Measurements from ENCODE around the gene TMEM200C.

TMEM200C gene

DNA sequence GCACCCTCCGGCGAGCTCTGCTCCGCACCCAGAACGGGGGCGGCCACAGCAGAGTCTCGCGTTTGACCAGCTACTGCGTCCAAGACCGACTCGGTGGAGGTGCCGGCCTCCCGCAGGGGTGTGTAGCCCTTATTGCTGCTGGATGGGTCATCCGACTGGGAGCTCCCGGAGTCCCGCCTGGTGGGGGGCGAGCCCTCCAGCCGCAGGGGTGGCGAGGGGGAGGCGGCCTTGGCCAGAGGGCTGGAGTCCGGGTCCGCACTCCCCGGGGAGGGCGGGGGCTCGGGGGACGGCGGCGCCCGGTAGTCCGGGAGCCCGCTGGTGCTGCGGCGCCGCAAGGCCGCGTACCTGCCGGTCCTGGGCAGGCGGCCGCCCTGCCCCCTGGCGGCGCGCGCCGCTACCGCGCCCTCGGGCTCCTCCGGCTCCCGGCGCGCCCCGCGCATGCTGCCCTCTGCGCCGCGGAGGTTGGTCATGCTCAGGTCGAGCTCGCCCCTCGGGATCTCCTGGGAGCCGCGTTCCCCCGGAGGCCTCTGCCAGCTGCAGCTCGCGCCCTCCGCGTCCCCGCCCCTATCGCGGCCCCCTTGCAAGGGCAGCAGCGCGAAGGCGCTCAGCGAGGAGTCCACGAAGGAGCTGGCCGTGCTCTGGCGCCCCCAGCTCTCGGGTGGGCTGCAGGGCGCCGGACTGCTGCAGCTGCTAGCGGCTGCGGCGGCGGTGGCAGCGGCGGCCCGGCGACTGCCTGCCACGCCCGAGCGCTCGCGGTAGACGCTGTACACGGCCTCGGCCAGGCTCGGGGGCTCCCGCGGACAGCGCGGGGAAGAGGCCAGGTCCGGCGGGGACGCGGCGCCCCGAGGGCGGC lies 4.8 kb downstream of the TMEM200C start:
- DNase-seq (ENCODE audit: low read depth in 1 of 2, low spot score in 1 of 2), result no peak
- H3K27me3 ChIP-seq (ENCODE audit: insufficient read depth, poor library complexity, severe bottlenecking), result peaks cover 66% of the 10 kb centered on the region
- no peak overlapping the region for H3K27ac ChIP-seq (replicated peaks)
- no peak overlapping the region for H3K4me3 ChIP-seq (replicated peaks; ENCODE audit: insufficient read depth, low read length)
- no peak for TF ChIP-seq POLR2AphosphoS5 (IDR thresholded peaks at IDR 0.05; ENCODE audit: low read depth)
- no peak for TF ChIP-seq REST (IDR thresholded peaks at IDR 0.05; ENCODE audit: insufficient replicate concordance, low read depth)
- TF ChIP-seq SPI1 (IDR thresholded peaks at IDR 0.05; ENCODE audit: borderline replicate concordance, low read depth), result no peak
- no peak for TF ChIP-seq CTCF (IDR thresholded peaks at IDR 0.05; ENCODE audit: insufficient read depth, low read length)
- TF ChIP-seq GABPA (IDR thresholded peaks at IDR 0.05; ENCODE audit: low read depth), result no peak

GRCh38 chr18:5885361-5885760 lies 10.0 kb downstream of the TMEM200C start:
- no peak for DNase-seq (ENCODE audit: low read depth in 1 of 2, low spot score in 1 of 2)
- Histone ChIP-seq H3K27me3 (ENCODE audit: insufficient read depth, poor library complexity, severe bottlenecking) (peaks cover 32% of the 10 kb centered on the region), H3K4me3 (replicated peaks; ENCODE audit: insufficient read depth, low read length) (no peak overlapping the region), H3K27ac (replicated peaks) (no peak overlapping the region)
- no peak for TF ChIP-seq CTCF (IDR thresholded peaks at IDR 0.05; ENCODE audit: insufficient read depth, low read length)
- TF ChIP-seq GABPA (IDR thresholded peaks at IDR 0.05; ENCODE audit: low read depth), result no peak
- TF ChIP-seq REST (IDR thresholded peaks at IDR 0.05; ENCODE audit: insufficient replicate concordance, low read depth), result no peak
- TF ChIP-seq POLR2AphosphoS5 (IDR thresholded peaks at IDR 0.05; ENCODE audit: low read depth), result no peak
- no peak for TF ChIP-seq SPI1 (IDR thresholded peaks at IDR 0.05; ENCODE audit: borderline replicate concordance, low read depth)

- Histone ChIP-seq H3K27me3 (ENCODE audit: insufficient read depth, poor library complexity, severe bottlenecking) (peaks cover 22% of the 10 kb centered on the region), H3K4me3 (replicated peaks; ENCODE audit: insufficient read depth, low read length) (no peak overlapping the region), H3K27ac (replicated peaks) (no peak overlapping the region)
- no peak for DNase-seq (ENCODE audit: low read depth in 1 of 2, low spot score in 1 of 2)
- TF ChIP-seq SPI1 (IDR thresholded peaks at IDR 0.05; ENCODE audit: borderline replicate concordance, low read depth) (no peak), REST (IDR thresholded peaks at IDR 0.05; ENCODE audit: insufficient replicate concordance, low read depth) (no peak), GABPA (IDR thresholded peaks at IDR 0.05; ENCODE audit: low read depth) (no peak), CTCF (IDR thresholded peaks at IDR 0.05; ENCODE audit: insufficient read depth, low read length) (no peak), POLR2AphosphoS5 (IDR thresholded peaks at IDR 0.05; ENCODE audit: low read depth) (no peak)
These were observed 10.9 kb downstream of the TMEM200C start for GRCh38 chr18:5884375-5884774.

Data from HL-60 (cell line).